Measurements from ENCODE around the gene GNAT3.

The GNAT3 gene

GRCh38 chr7:80499350-80499953 is 12.4 kb downstream of the GNAT3 start:
- DNase-seq, result no peak

- DNase-seq, result no peak
Measured at GRCh38 chr7:80498481-80499349, 13.1 kb downstream of the GNAT3 start.

GRCh38 chr7:80496586-80496985 is 15.3 kb downstream of the GNAT3 start:
- no peak for DNase-seq

- DNase-seq, result no peak
Measured at GRCh38 chr7:80493121-80493849, 18.6 kb downstream of the GNAT3 start.

GRCh38 chr7:80491462-80491861 is 20.4 kb downstream of the GNAT3 start:
- no peak for DNase-seq

- no peak for DNase-seq
Measured at GRCh38 chr7:80488851-80489370, 23.0 kb downstream of the GNAT3 start.

- no peak for DNase-seq
Measured at GRCh38 chr7:80488406-80488805, 23.5 kb downstream of the GNAT3 start.

GRCh38 chr7:80485721-80486120 is 26.1 kb downstream of the GNAT3 start:
- no peak for DNase-seq

GRCh38 chr7:80482950-80483349 is 28.9 kb downstream of the GNAT3 start:
- no peak for DNase-seq

GRCh38 chr7:80481196-80481884 is 30.5 kb downstream of the GNAT3 start:
- no peak for DNase-seq

GRCh38 chr7:80480566-80480965 is 31.3 kb downstream of the GNAT3 start:
- no peak for DNase-seq

- no peak for DNase-seq
Measured at GRCh38 chr7:80478683-80479082, 33.2 kb downstream of the GNAT3 start.

- no peak for DNase-seq
Measured at GRCh38 chr7:80476035-80476434, 35.8 kb downstream of the GNAT3 start.

GRCh38 chr7:80475383-80475782 is 36.5 kb downstream of the GNAT3 start:
- DNase-seq, result no peak

- DNase-seq, result no peak
Measured at GRCh38 chr7:80473751-80474150, 38.1 kb downstream of the GNAT3 start.

GRCh38 chr7:80472491-80473200 is 39.2 kb downstream of the GNAT3 start:
- DNase-seq, result no peak

- DNase-seq, result no peak
Measured at GRCh38 chr7:80468931-80469714, 42.7 kb downstream of the GNAT3 start.

GRCh38 chr7:80467069-80467468 is 44.8 kb downstream of the GNAT3 start:
- no peak for DNase-seq

GRCh38 chr7:80466636-80467035 is 45.2 kb downstream of the GNAT3 start:
- no peak for DNase-seq

- DNase-seq, result no peak
Measured at GRCh38 chr7:80464211-80464610, 47.7 kb downstream of the GNAT3 start.

- no peak for DNase-seq
Measured at GRCh38 chr7:80463272-80463920, 48.5 kb downstream of the GNAT3 start.

Data from central memory CD4-positive, alpha-beta T cell (primary cell).